AG10803 (cell line): Measurements from ENCODE around the gene GABRB2.
"Not testable (repeated sequence)": the region's sequence is repeated elsewhere in the genome, so short reads cannot be mapped to it uniquely, and the experiment has no call there.

ENCODE experiments used
- DNase-seq: peaks from one replicate; pipeline ENCODE4 v3.0.0; 2010; ENCODE audit warnings: low read depth
- H3K4me3 ChIP-seq: 2 replicates; pipeline ENCODE4 v1.5.1; 2011; ENCODE audit warnings: mild to moderate bottlenecking, low read length, control low read depth
- CTCF ChIP-seq: conservative IDR thresholded peaks from 2 replicates; pipeline ENCODE4 v1.5.1; 2011; ENCODE audit warnings: mild to moderate bottlenecking, low read length, control low read depth, inconsistent platforms

Gene GABRB2

GRCh38 chr5:161265006-161265405, 281.5 kb downstream of the GABRB2 start:
- no peak for DNase-seq
- TF ChIP-seq CTCF: no peak
- no peak overlapping the region for H3K4me3 ChIP-seq

- H3K4me3 ChIP-seq: no peak overlapping the region
- TF ChIP-seq CTCF: no peak
- no peak for DNase-seq
Measured at GRCh38 chr5:161263191-161263590, 283.3 kb downstream of the GABRB2 start.

GRCh38 chr5:161261668-161262323, 284.7 kb downstream of the GABRB2 start:
- no peak for TF ChIP-seq CTCF
- H3K4me3 ChIP-seq: no peak overlapping the region
- no peak for DNase-seq

- TF ChIP-seq CTCF: no peak
- no peak for DNase-seq
- no peak overlapping the region for H3K4me3 ChIP-seq
Measured at GRCh38 chr5:161258438-161258837, 288.1 kb downstream of the GABRB2 start.

- DNase-seq: no peak
- no peak overlapping the region for H3K4me3 ChIP-seq
- no peak for TF ChIP-seq CTCF
Measured at GRCh38 chr5:161256957-161257356, 289.6 kb downstream of the GABRB2 start.

- DNase-seq, H3K4me3 ChIP-seq: not testable (repeated sequence)
Measured at GRCh38 chr5:161252955-161253354, 293.6 kb downstream of the GABRB2 start.

GRCh38 chr5:161246749-161247148, 299.8 kb downstream of the GABRB2 start:
- no peak for DNase-seq
- no peak overlapping the region for H3K4me3 ChIP-seq
- no peak for TF ChIP-seq CTCF

- DNase-seq, H3K4me3 ChIP-seq: not testable (repeated sequence)
Measured at GRCh38 chr5:161245846-161246245, 300.7 kb downstream of the GABRB2 start.
